SK-N-SH (cell line): Measurements from ENCODE around the gene ITCH. TPM values are rescaled to one million over a fixed set of nuclear protein-coding genes. Genes with fewer than 3 reads are reported as not detected.

Experiments used
- CTCF ChIA-PET: fragments of 300-600, 350-600 bp; formaldehyde crosslinking; extraction: SDS; loops from one replicate; lab custom pipeline; 2021; lab: Yijun Ruan, JAX
- POLR2A ChIA-PET: fragments of 350-600 bp; sonication (Branson Sonifier 250); formaldehyde crosslinking; extraction: SDS; loops from one replicate; lab custom pipeline; 2020; ENCODE audit warnings: antibody characterized with exemption, inconsistent platforms; lab: Yijun Ruan, JAX
- DNase-seq: peaks from one replicate; pipeline ENCODE4 v3.0.0; 2012
- H2AFZ ChIP-seq: fragments of 200-600 bp; sonication (generic); 2 replicates; pipeline ENCODE4 v1.8.1; 2016; ENCODE audit warnings: antibody characterized with exemption, mild to moderate bottlenecking, low read depth
- H3F3A ChIP-seq: fragments of 200-600 bp; sonication (generic); replicated peaks from 2 replicates; pipeline ENCODE3; 2016; ENCODE audit warnings: antibody characterized with exemption, mild to moderate bottlenecking; ENCODE audit not compliant: insufficient read depth
- H3K27ac ChIP-seq, 2 experiments: fragments of 200-500 bp in 1 of 2; fragments of 200-600 bp in 1 of 2; sonication (Bioruptor generic) in 1 of 2; sonication (generic), shearing (Covaris generic) in 1 of 2; 2 replicates each; pipeline versions ENCODE4 v1.5.1 to v1.6.1; 2014 to 2016; ENCODE audit warnings: low read depth in 2 of 2, inconsistent platforms in 1 of 2, low read length in 1 of 2, mild to moderate bottlenecking in 1 of 2, mixed read lengths in 1 of 2
- H3K27me3 ChIP-seq: fragments of 200-600 bp; sonication (generic), shearing (Covaris generic); 2 replicates; pipeline ENCODE4 v1.6.1; 2016; ENCODE audit warnings: mixed run types; ENCODE audit not compliant: insufficient read depth
- H3K36me3 ChIP-seq, 2 experiments: fragments of 200-500 bp in 1 of 2; fragments of 200-600 bp in 1 of 2; sonication (Bioruptor generic) in 1 of 2; sonication (generic) in 1 of 2; replicated peaks in 1 of 2; 2 replicates each; pipeline versions ENCODE3 to v1.5.1; 2014 to 2016; ENCODE audit warnings: low read length in 1 of 2, mild to moderate bottlenecking in 1 of 2; ENCODE audit not compliant: insufficient read depth in 2 of 2, control insufficient read depth in 1 of 2
- H3K4me1 ChIP-seq, 2 experiments: fragments of 200-500 bp in 1 of 2; fragments of 200-600 bp in 1 of 2; sonication (Bioruptor generic) in 1 of 2; sonication (generic), shearing (Covaris generic) in 1 of 2; 2 replicates each; pipeline versions ENCODE4 v1.5.1 to v1.6.1; 2014 to 2016; ENCODE audit warnings: low read depth in 1 of 2, low read length in 1 of 2, mixed run types in 1 of 2; ENCODE audit not compliant: insufficient read depth in 2 of 2, control insufficient read depth in 1 of 2
- H3K4me2 ChIP-seq: fragments of 200-600 bp; sonication (generic), shearing (Covaris generic); 2 replicates; pipeline ENCODE4 v1.6.1; 2017; ENCODE audit warnings: mixed run types
- H3K4me3 ChIP-seq, 2 experiments: fragments of 200-500 bp in 1 of 2; fragments of 200-600 bp in 1 of 2; sonication (Bioruptor generic) in 1 of 2; sonication (generic), shearing (Covaris generic) in 1 of 2; 2 replicates each; pipeline versions ENCODE4 v1.5.1 to v1.8.1; 2014 to 2016; ENCODE audit warnings: low read depth in 2 of 2, inconsistent platforms in 1 of 2, low read length in 1 of 2, mild to moderate bottlenecking in 1 of 2, mixed read lengths in 1 of 2, moderate library complexity in 1 of 2
- H3K79me2 ChIP-seq: fragments of 200-600 bp; sonication (generic); 2 replicates; pipeline ENCODE4 v1.8.1; 2017; ENCODE audit warnings: mild to moderate bottlenecking; ENCODE audit not compliant: insufficient read depth
- H3K9ac ChIP-seq: fragments of 200-600 bp; sonication (generic); 2 replicates; pipeline ENCODE4 v1.6.1; 2017; ENCODE audit warnings: mixed run types
- H3K9me2 ChIP-seq: fragments of 200-600 bp; sonication (generic); 2 replicates; pipeline ENCODE4 v1.6.1; 2017; ENCODE audit warnings: mixed run types
- H3K9me3 ChIP-seq: fragments of 200-600 bp; sonication (generic); 2 replicates; pipeline ENCODE4 v1.6.1; 2017; ENCODE audit warnings: mixed run types, mild to moderate bottlenecking, moderate library complexity
- H4K20me1 ChIP-seq: fragments of 200-600 bp; sonication (generic); 2 replicates; pipeline ENCODE4 v1.6.1; 2017; ENCODE audit warnings: mild to moderate bottlenecking, mixed run types; ENCODE audit not compliant: insufficient read depth
- CHD2 ChIP-seq: fragments of 150-350 bp; IDR thresholded peaks from 2 replicates; pipeline ENCODE4 v1.6.1; 2018; ENCODE audit warnings: low read length; ENCODE audit not compliant: partially characterized antibody
- ELF1 ChIP-seq: IDR thresholded peaks from 2 replicates; pipeline ENCODE4 v1.4.0; 2012
- EP300 ChIP-seq, 2 experiments: IDR thresholded peaks; 2 replicates each; pipeline versions ENCODE4 v1.4.0 to v1.6.1; 2012; ENCODE audit warnings: borderline replicate concordance in 1 of 2, low read depth in 1 of 2, low read length in 1 of 2
- EZH2phosphoT487 ChIP-seq: fragments of 200-600 bp; sonication (generic); IDR thresholded peaks from 2 replicates; pipeline ENCODE4 v1.6.1; 2017; ENCODE audit warnings: low read depth, mixed run types, mild to moderate bottlenecking, antibody characterized with exemption, moderate library complexity, borderline replicate concordance
- FOXM1 ChIP-seq: IDR thresholded peaks from 2 replicates; pipeline ENCODE4 v1.4.0; 2012; ENCODE audit warnings: low read depth, mild to moderate bottlenecking
- GABPA ChIP-seq: IDR thresholded peaks from 2 replicates; pipeline ENCODE4 v1.4.0; 2012; ENCODE audit warnings: low read depth, mild to moderate bottlenecking
- NFIC ChIP-seq: IDR thresholded peaks from 2 replicates; pipeline ENCODE4 v1.4.0; 2012; ENCODE audit warnings: borderline replicate concordance
- POLR2AphosphoS5 ChIP-seq: IDR thresholded peaks from 2 replicates; pipeline ENCODE4 v1.6.1; 2012; ENCODE audit warnings: low read depth, low read length
- RCOR1 ChIP-seq: fragments of 150-350 bp; IDR thresholded peaks from 2 replicates; pipeline ENCODE4 v1.6.1; 2017; ENCODE audit warnings: antibody characterized with exemption, low read length
- RFX5 ChIP-seq: IDR thresholded peaks from 2 replicates; pipeline ENCODE4 v1.6.1; 2012; ENCODE audit warnings: mild to moderate bottlenecking, improper control_type of control experiment, low read length
- SIN3A ChIP-seq: IDR thresholded peaks from 2 replicates; pipeline ENCODE4 v1.6.1; 2012; ENCODE audit warnings: low read depth, mild to moderate bottlenecking, low read length, moderate library complexity, borderline replicate concordance
- SMC3 ChIP-seq: IDR thresholded peaks from 2 replicates; pipeline ENCODE4 v1.6.1; 2012; ENCODE audit warnings: low read depth, low read length, improper control_type of control experiment
- TCF12 ChIP-seq: IDR thresholded peaks from 2 replicates; pipeline ENCODE4 v1.4.0; 2012
- WGBS: methylation state at CpG from one replicate; pipeline ENCODE4 v1.1.6; 2017; ENCODE audit warnings: low lambda C conversion rate; 5-methylcytosine and 5-hydroxymethylcytosine counted together
- polyA plus RNA-seq, 3 experiments: library from polyadenylated mRNA; depleted of rRNA; stranded (reverse); fragments of >200 nt; gene quantifications; 2 replicates each; pipeline ENCODE4 v1.2.3, GENCODE V29; 2012
- TF ChIP-seq, protein P1 (sequence below): IDR thresholded peaks from 2 replicates; pipeline ENCODE4 v1.6.1; 2012; ENCODE audit warnings: mild to moderate bottlenecking, low read depth, low read length, moderate library complexity

ITCH gene
- polyA plus RNA-seq, 1 of the 3 experiments (the other 2 are of a cell fraction) = 3.8 TPM

- CTCF ChIA-PET = interaction anchor here (1.5 kb wide), 1 partner anchor 166 kb away, joined by 3 read pairs; no protein-coding TSS in a partner anchor
- Histone ChIP-seq H3K79me2 (no peaks in the 10 kb centered on the region; the same call in 1 of the 2 replicates), H4K20me1 (peaks cover 4% of the 10 kb centered on the region; the same call in 1 of the 2 replicates), H3F3A (peaks cover 8% of the 10 kb centered on the region), H3K9me2 (no peaks in the 10 kb centered on the region), H3K9me3 (no peaks in the 10 kb centered on the region), H3K36me3 (peaks cover 22 to 44% of the 10 kb centered on the region in 2 experiments), H3K27me3 (no peaks in the 10 kb centered on the region), H2AFZ (no peak overlapping the region), H3K4me3 (no peak overlapping the region), H3K9ac (no peak overlapping the region), H3K4me1 (no peaks in the 10 kb centered on the region), H3K4me2 (no peak overlapping the region), H3K27ac (no peak overlapping the region)
- DNase-seq = no peak
- TF ChIP-seq SIN3A (no peak), CHD2 (no peak), TCF12 (no peak), POLR2AphosphoS5 (no peak), RCOR1 (no peak), NFIC (no peak), EZH2phosphoT487 (no peak), RFX5 (no peak), FOXM1 (no peak), ELF1 (no peak), EP300 (IDR thresholded peaks at IDR 0.05; ENCODE audit: borderline replicate concordance in 1 of 2, low read depth in 1 of 2, low read length in 1 of 2) (no peak), GABPA (no peak)
- TF ChIP-seq, protein P1, sequence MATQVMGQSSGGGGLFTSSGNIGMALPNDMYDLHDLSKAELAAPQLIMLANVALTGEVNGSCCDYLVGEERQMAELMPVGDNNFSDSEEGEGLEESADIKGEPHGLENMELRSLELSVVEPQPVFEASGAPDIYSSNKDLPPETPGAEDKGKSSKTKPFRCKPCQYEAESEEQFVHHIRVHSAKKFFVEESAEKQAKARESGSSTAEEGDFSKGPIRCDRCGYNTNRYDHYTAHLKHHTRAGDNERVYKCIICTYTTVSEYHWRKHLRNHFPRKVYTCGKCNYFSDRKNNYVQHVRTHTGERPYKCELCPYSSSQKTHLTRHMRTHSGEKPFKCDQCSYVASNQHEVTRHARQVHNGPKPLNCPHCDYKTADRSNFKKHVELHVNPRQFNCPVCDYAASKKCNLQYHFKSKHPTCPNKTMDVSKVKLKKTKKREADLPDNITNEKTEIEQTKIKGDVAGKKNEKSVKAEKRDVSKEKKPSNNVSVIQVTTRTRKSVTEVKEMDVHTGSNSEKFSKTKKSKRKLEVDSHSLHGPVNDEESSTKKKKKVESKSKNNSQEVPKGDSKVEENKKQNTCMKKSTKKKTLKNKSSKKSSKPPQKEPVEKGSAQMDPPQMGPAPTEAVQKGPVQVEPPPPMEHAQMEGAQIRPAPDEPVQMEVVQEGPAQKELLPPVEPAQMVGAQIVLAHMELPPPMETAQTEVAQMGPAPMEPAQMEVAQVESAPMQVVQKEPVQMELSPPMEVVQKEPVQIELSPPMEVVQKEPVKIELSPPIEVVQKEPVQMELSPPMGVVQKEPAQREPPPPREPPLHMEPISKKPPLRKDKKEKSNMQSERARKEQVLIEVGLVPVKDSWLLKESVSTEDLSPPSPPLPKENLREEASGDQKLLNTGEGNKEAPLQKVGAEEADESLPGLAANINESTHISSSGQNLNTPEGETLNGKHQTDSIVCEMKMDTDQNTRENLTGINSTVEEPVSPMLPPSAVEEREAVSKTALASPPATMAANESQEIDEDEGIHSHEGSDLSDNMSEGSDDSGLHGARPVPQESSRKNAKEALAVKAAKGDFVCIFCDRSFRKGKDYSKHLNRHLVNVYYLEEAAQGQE = no peak
- WGBS = 91% methylated on average over 16 of the region's 16 CpGs
- POLR2A ChIA-PET = no interaction called here
These were observed 178.8 kb downstream of the ITCH start for GRCh38 chr20:34541917-34542316.

DNA sequence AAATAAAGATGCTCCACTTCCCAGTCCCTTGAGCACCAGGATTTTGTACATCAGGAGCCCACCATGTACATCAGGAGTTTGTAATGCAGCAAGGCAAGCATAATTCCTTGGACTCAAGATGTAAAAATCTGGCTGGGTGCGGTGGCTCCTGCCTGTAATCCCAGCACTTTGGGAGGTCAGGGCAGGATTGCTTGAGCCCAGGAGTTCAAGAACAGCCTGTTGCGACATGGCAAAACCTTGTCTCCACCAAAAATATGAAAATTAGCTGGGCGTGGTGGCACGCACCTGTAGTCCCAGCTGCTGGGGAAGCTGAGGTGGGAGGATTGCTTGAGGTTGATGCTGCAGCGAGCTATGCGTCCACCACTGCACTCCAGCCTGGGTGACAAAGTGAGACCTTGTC, 179.4 kb downstream of the ITCH start:
- Histone ChIP-seq H3K9me3 (no peaks in the 10 kb centered on the region), H3F3A (peaks cover 8% of the 10 kb centered on the region), H3K79me2 (no peaks in the 10 kb centered on the region)
- TF ChIP-seq RCOR1 (no peak), SMC3 (no peak), RFX5 (no peak)
- TF ChIP-seq, all 33 proteins: peak for 0
- DNase-seq = no peak
- Histone ChIP-seq H3K4me2 (no peak overlapping the region), H3K4me1 (no peaks in the 10 kb centered on the region), H3K9ac (no peak overlapping the region), H3K36me3 (peaks cover 19 to 39% of the 10 kb centered on the region in 2 experiments), H2AFZ (no peak overlapping the region), H3K27ac (no peak overlapping the region), H3K9me2 (no peaks in the 10 kb centered on the region), H4K20me1 (no peaks in the 10 kb centered on the region), H3K27me3 (no peaks in the 10 kb centered on the region), H3K4me3 (no peak overlapping the region)
- WGBS = 97% methylated on average over 6 of the region's 6 CpGs
- CTCF ChIA-PET = no interaction called here
- POLR2A ChIA-PET = no interaction called here
